Lung microvascular endothelial cell (primary cell): ENCODE results near the gene POGK. TPM values are rescaled to one million over a fixed set of nuclear protein-coding genes. Genes with fewer than 3 reads are reported as not detected.
A peak's percentile ranks its signal among the peaks of the same experiment; 100 is the strongest.

Experiments used
- DNase-seq, 2 donors: peaks; one replicate each; pipeline versions ENCODE4 v3.0.0 to v3.0.0-alpha.2; 2010; ENCODE audit warnings: low read depth in 2 of 2
- total RNA-seq: library from RNA; depleted of rRNA; stranded (reverse); fragments of >200 nt; gene quantifications from 2 replicates; pipeline ENCODE4 v1.2.1, GENCODE V29; 2014

The POGK gene
- total RNA-seq, 1 donor from 2014 or later: 18.5 TPM

- DNase-seq: peak in 1 of 2 donors; percentile 45
Observed at GRCh38 chr1:166902279-166902678, 63.0 kb downstream of the POGK start.

DNA sequence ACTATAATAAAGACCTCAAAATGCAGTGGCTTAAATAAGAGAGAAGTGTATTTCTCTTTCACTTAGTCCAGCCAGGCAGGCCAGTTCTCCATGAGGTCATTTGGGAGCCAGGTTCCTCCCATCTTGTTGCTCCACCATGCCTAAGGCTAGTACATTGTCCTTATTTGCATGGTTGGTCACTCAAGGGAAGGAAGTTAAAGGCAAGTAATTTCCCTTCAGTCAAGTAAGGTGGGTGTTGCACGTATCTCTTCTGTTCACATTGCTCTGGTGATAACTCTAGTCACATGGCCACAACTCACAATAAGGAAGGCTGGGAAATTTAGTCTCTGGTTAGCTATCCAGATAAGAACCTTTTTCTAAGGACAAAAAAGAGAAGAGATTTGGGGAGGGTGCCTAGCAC lies 64.0 kb downstream of the POGK start:
- no peak for DNase-seq

DNA sequence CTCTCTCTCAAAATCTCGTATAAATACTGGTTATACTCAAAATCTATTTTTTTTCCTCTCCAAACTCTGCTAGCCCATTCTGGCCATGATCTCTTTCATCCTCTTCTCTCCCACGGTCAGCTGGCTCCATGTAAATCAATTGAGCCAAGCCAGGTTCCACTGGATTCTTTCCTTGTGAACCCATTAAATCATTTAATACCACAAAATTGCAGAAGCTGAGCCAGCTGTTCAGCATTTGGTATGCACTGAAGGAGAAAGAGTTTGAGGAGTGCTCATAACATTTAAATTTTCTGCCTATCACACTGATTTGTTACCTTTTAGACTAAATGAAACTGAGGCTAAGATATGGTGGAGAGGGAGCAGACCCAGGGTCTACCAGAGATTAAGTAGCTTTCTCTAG lies 65.9 kb downstream of the POGK start:
- DNase-seq: no peak

- peak in 1 of 2 donors; percentile 7 for DNase-seq
Observed at GRCh38 chr1:166905900-166906299, 66.6 kb downstream of the POGK start.

Other genes starting within 250 kb of the POGK start
- 7.2 and 10.9 TPM in 2 replicates for gene TADA1, start 36.8 kb downstream of the POGK start, total RNA-seq
- not detected in 2 replicates for gene ILDR2, start 136.1 kb downstream of the POGK start, total RNA-seq
- not detected in 2 replicates for gene MAEL, start 149.8 kb downstream of the POGK start, total RNA-seq